Karpas-422 (cell line): Measurements from ENCODE around the gene ANGPTL4. TPM values are rescaled to one million over a fixed set of nuclear protein-coding genes. Genes with fewer than 3 reads are reported as not detected.
"Not testable (repeated sequence)": the region's sequence is repeated elsewhere in the genome, so short reads cannot be mapped to it uniquely, and the experiment has no call there.

ENCODE experiments used
- DNase-seq: peaks from one replicate; pipeline ENCODE4 v3.0.0-alpha.2; 2015
- H2AFZ ChIP-seq: fragments of 200-600 bp; sonication (generic); 2 replicates; pipeline ENCODE4 v1.6.1; 2014; ENCODE audit warnings: antibody characterized with exemption, low read length, mixed read lengths
- H3K27ac ChIP-seq: fragments of 200-600 bp; sonication (generic); 2 replicates; pipeline ENCODE4 v1.5.1; 2014; ENCODE audit warnings: mild to moderate bottlenecking, low read length, moderate library complexity
- H3K27me3 ChIP-seq: fragments of 200-600 bp; sonication (generic); 2 replicates; pipeline ENCODE4 v1.6.1; 2014; ENCODE audit warnings: low read length, mixed read lengths
- H3K36me3 ChIP-seq: fragments of 200-600 bp; sonication (generic); 2 replicates; pipeline ENCODE4 v1.6.1; 2014; ENCODE audit warnings: low read length, mixed read lengths; ENCODE audit not compliant: insufficient read depth
- H3K4me1 ChIP-seq: fragments of 200-600 bp; sonication (generic); 2 replicates; pipeline ENCODE4 v1.6.1; 2014; ENCODE audit warnings: mild to moderate bottlenecking, low read length, mixed read lengths
- H3K4me2 ChIP-seq: fragments of 200-600 bp; sonication (generic); 2 replicates; pipeline ENCODE4 v1.6.1; 2014; ENCODE audit warnings: low read length, low read depth, mild to moderate bottlenecking; ENCODE audit not compliant: poor library complexity, severe bottlenecking
- H3K4me3 ChIP-seq: fragments of 200-600 bp; sonication (generic); 2 replicates; pipeline ENCODE4 v1.5.1; 2014; ENCODE audit warnings: mild to moderate bottlenecking, antibody characterized with exemption, low read length, mixed read lengths
- H3K79me2 ChIP-seq: fragments of 200-600 bp; sonication (generic); 2 replicates; pipeline ENCODE4 v1.6.1; 2014; ENCODE audit warnings: mild to moderate bottlenecking, low read length, mixed read lengths
- H3K9ac ChIP-seq: fragments of 200-600 bp; sonication (generic); 2 replicates; pipeline ENCODE4 v1.6.0; 2014; ENCODE audit warnings: low read length
- H3K9me2 ChIP-seq: fragments of 200-600 bp; sonication (generic), shearing (Covaris generic); replicated peaks from 2 replicates; pipeline ENCODE4 v1.6.0; 2014; ENCODE audit warnings: mild to moderate bottlenecking, low read length, moderate library complexity; ENCODE audit not compliant: insufficient read depth
- H3K9me3 ChIP-seq: fragments of 300-700, 200-600 bp; sonication (generic); 2 replicates; pipeline ENCODE4 v1.6.1; 2014; ENCODE audit warnings: low read length, mixed read lengths
- H4K20me1 ChIP-seq: fragments of 200-600 bp; sonication (generic); 2 replicates; pipeline ENCODE4 v1.6.1; 2014; ENCODE audit warnings: mild to moderate bottlenecking, antibody characterized with exemption, low read length, low read depth; ENCODE audit not compliant: insufficient read depth
- total RNA-seq: library from RNA; depleted of rRNA; stranded (reverse); fragments of >200 nt; shearing (Covaris generic); gene quantifications from 2 replicates; pipeline ENCODE4 v1.2.3, GENCODE V29; 2014; ENCODE audit warnings: low replicate concordance

The ANGPTL4 gene
- total RNA-seq, 1 experiment from 2014 or later = not detected

- Histone ChIP-seq H2AFZ (no peak overlapping the region), H3K4me1 (no peaks in the 10 kb centered on the region), H3K27me3 (no peaks in the 10 kb centered on the region), H3K9ac (no peak overlapping the region), H3K79me2 (no peaks in the 10 kb centered on the region), H3K36me3 (no peaks in the 10 kb centered on the region), H3K9me3 (no peaks in the 10 kb centered on the region), H3K4me3 (no peak overlapping the region), H3K9me2 (no peaks in the 10 kb centered on the region), H3K27ac (no peak overlapping the region), H4K20me1 (no peaks in the 10 kb centered on the region), H3K4me2 (no peak overlapping the region)
- DNase-seq = no peak
Measured at GRCh38 chr19:8366961-8367326, 3.0 kb downstream of the ANGPTL4 start.

- no peaks in the 10 kb centered on the region for H3K27me3 ChIP-seq
- H3K4me3 ChIP-seq = no peak overlapping the region
- H3K27ac ChIP-seq = no peak overlapping the region
- H3K9ac ChIP-seq = no peak overlapping the region
- no peaks in the 10 kb centered on the region for H3K9me3 ChIP-seq
- DNase-seq = no peak
- H3K79me2 ChIP-seq = no peaks in the 10 kb centered on the region
- H3K36me3 ChIP-seq = no peaks in the 10 kb centered on the region
- no peaks in the 10 kb centered on the region for H4K20me1 ChIP-seq
- H3K4me1 ChIP-seq = no peaks in the 10 kb centered on the region
- H3K4me2 ChIP-seq = no peak overlapping the region
- no peak overlapping the region for H2AFZ ChIP-seq
- no peaks in the 10 kb centered on the region for H3K9me2 ChIP-seq
Measured at GRCh38 chr19:8367327-8368001, 3.5 kb downstream of the ANGPTL4 start.

- no peak overlapping the region for H3K4me3 ChIP-seq
- no peak overlapping the region for H3K4me2 ChIP-seq
- no peak overlapping the region for H3K9ac ChIP-seq
- H3K9me3 ChIP-seq = no peaks in the 10 kb centered on the region
- H3K79me2 ChIP-seq = no peaks in the 10 kb centered on the region
- no peak overlapping the region for H2AFZ ChIP-seq
- no peaks in the 10 kb centered on the region for H4K20me1 ChIP-seq
- no peak for DNase-seq
- no peak overlapping the region for H3K27ac ChIP-seq
- H3K9me2 ChIP-seq = no peaks in the 10 kb centered on the region
- no peaks in the 10 kb centered on the region for H3K36me3 ChIP-seq
- H3K4me1 ChIP-seq = no peaks in the 10 kb centered on the region
- no peaks in the 10 kb centered on the region for H3K27me3 ChIP-seq
Measured at GRCh38 chr19:8370176-8371010, 6.4 kb downstream of the ANGPTL4 start.

DNA sequence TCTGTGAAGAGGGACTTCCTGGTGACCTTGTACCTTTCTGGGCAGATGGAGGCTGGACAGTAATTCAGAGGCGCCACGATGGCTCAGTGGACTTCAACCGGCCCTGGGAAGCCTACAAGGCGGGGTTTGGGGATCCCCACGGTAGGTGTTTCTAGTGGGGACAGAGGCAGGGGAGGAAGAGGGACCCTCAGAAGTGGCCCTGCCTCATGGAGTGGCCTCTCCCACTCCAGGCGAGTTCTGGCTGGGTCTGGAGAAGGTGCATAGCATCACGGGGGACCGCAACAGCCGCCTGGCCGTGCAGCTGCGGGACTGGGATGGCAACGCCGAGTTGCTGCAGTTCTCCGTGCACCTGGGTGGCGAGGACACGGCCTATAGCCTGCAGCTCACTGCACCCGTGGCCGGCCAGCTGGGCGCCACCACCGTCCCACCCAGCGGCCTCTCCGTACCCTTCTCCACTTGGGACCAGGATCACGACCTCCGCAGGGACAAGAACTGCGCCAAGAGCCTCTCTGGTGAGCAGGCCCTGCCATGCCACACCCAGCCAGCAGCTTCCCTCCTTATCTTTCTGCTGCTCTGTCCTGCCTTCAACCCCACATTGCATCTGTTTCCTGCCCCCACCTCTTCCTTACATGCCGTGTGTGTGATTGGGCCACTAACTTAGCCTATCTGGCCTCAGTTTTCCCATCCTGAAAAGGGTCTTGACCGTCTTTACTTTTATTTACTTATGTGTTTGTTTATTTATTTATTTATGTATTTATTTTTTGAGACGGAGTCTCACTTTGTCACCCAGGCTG is 7.3 kb downstream of the ANGPTL4 start:
- H3K79me2 ChIP-seq = no peaks in the 10 kb centered on the region
- no peaks in the 10 kb centered on the region for H3K27me3 ChIP-seq
- no peak for DNase-seq
- no peaks in the 10 kb centered on the region for H4K20me1 ChIP-seq
- H3K9ac ChIP-seq = no peak overlapping the region
- no peaks in the 10 kb centered on the region for H3K4me1 ChIP-seq
- no peak overlapping the region for H3K4me3 ChIP-seq
- H3K27ac ChIP-seq = no peak overlapping the region
- no peak overlapping the region for H3K4me2 ChIP-seq
- no peak overlapping the region for H2AFZ ChIP-seq
- no peaks in the 10 kb centered on the region for H3K36me3 ChIP-seq
- H3K9me2 ChIP-seq = no peaks in the 10 kb centered on the region
- H3K9me3 ChIP-seq = no peaks in the 10 kb centered on the region

GRCh38 chr19:8373867-8374813 is 10.2 kb downstream of the ANGPTL4 start:
- Histone ChIP-seq H3K27me3 (no peaks in the 10 kb centered on the region), H3K9me2 (no peaks in the 10 kb centered on the region), H3K9ac (no peak overlapping the region), H4K20me1 (no peaks in the 10 kb centered on the region), H2AFZ (no peak overlapping the region), H3K4me1 (no peaks in the 10 kb centered on the region), H3K36me3 (no peaks in the 10 kb centered on the region), H3K9me3 (no peaks in the 10 kb centered on the region), H3K79me2 (no peaks in the 10 kb centered on the region), H3K27ac (no peak overlapping the region), H3K4me3 (no peak overlapping the region), H3K4me2 (no peak overlapping the region)
- no peak for DNase-seq

DNA sequence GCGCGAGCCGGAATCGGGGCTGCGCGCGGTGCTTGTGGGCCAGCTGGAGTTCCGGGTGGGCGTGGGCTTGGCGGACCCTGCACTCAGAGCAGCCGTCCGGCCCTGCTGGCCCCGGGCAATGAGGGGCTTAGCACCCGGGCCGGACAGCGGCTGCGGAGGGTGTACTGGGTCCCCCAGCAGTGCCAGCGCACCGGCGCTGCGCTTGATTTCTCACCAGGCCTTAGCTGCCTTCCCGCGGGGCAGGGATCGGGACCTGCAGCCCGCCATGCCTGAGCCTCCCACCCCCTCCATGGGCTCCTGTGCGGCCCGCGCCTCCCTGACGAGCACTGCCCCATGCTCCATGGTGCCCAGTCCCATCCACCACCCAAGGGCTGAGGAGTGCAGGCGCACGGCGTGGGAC is 11.8 kb downstream of the ANGPTL4 start:
- H3K9me3 ChIP-seq, H3K27ac ChIP-seq, H3K4me1 ChIP-seq, H3K9ac ChIP-seq, H3K79me2 ChIP-seq, DNase-seq, H3K4me3 ChIP-seq, H3K27me3 ChIP-seq, H3K9me2 ChIP-seq, H3K36me3 ChIP-seq, H3K4me2 ChIP-seq, H4K20me1 ChIP-seq, H2AFZ ChIP-seq: not testable (repeated sequence)

- not testable (repeated sequence) for H3K36me3 ChIP-seq, H3K79me2 ChIP-seq, H3K4me2 ChIP-seq, H2AFZ ChIP-seq, H3K9ac ChIP-seq, DNase-seq, H3K27me3 ChIP-seq, H3K4me1 ChIP-seq, H3K27ac ChIP-seq, H4K20me1 ChIP-seq, H3K4me3 ChIP-seq, H3K9me3 ChIP-seq, H3K9me2 ChIP-seq
Measured at GRCh38 chr19:8376373-8376974, 12.5 kb downstream of the ANGPTL4 start.
